Activated CD8-positive, alpha-beta memory T cell treated with anti-CD3 and anti-CD28 coated beads, Interleukin-2, amount 50 U/mL, for 1 hour (primary cell): ENCODE measurements around the gene DHFR.
"Not testable (repeated sequence)": the region's sequence is repeated elsewhere in the genome, so short reads cannot be mapped to it uniquely, and the experiment has no call there.

Source experiments
- DNase-seq: peaks from one replicate; pipeline ENCODE4 v3.0.0-alpha.2; 2020; ENCODE audit errors: extremely low read depth

Gene DHFR

DNA sequence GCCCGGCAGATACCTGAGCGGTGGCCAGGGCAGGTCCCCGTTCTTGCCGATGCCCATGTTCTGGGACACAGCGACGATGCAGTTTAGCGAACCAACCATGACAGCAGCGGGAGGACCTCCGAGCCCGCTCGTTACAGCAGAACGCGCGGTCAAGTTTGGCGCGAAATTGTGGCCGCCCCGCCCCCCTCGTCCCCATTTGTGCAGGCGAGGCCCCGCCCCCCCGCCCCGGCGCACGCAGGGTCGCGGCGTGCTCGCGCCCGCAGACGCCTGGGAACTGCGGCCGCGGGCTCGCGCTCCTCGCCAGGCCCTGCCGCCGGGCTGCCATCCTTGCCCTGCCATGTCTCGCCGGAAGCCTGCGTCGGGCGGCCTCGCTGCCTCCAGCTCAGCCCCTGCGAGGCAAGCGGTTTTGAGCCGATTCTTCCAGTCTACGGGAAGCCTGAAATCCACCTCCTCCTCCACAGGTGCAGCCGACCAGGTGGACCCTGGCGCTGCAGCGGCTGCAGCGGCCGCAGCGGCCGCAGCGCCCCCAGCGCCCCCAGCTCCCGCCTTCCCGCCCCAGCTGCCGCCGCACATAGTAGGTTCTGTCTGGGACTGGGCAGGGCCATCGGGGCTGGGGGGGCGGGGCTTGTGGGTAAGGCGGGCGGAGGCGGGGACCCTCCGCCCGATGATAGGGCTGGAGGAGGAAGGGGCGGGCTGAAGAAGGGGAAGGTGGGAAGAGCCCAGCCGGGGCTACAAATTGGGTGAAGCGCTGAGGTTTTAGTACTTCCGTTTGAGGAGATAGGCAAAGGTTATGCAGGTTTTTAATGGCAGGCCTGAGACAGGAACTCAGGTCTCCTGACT, at the start of gene DHFR, which contains the start of gene MSH3:
TSS of gene DHFR (minus strand) at position 593 of the 840 bp plus-strand sequence. CDS start at position 99, 494 bp downstream.
TSS of gene MSH3 (plus strand) at position 262 of the 840 bp plus-strand sequence. CDS start at position 338, 76 bp downstream.
- DNase-seq, result peak; percentile 68

GRCh38 chr5:80704221-80704620, 49.4 kb upstream of the DHFR start:
- DNase-seq, result no peak

DNA sequence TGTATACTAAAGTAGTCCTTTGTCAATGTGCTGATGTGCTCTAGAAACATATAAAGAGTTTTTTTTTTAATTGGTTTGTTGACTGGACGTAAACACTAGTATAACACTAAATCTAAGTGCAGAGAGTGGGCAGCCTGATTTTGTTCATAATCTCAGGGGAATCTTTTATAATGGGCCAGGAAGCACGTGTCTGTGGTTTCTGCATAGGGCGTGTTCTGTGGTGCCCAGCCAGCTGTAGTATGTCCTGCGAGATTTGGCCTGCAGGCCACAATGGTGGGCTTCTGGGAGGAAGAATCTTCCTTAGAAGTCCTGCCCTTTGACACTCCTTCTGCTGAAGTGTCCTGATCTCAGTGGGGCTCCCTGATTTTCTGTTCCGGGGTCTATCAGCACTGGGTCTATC, 49.0 kb upstream of the DHFR start:
- DNase-seq, result no peak

GRCh38 chr5:80703291-80703690, 48.5 kb upstream of the DHFR start:
- DNase-seq, result no peak

GRCh38 chr5:80701597-80701996, 46.8 kb upstream of the DHFR start:
- no peak for DNase-seq

- no peak for DNase-seq
Measured at GRCh38 chr5:80698369-80698768, 43.6 kb upstream of the DHFR start.

DNA sequence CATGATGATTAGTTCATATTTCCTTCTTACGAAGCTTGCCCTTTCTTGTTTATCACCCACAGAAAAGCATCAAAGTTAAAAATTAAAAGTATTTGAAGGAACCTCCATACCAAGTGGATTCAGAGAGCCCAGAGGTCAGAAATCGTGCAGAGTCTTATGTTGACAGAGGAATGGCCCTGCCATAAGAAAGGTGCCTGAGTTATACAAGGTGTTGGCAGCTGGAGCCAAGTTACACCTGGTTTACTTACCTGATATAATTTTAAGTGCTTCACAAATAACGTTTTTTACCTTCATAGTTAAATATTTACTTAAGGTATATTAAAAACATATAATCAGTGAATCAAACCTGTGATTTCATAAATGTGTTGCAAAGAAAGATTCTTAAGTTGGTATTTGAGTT, 42.3 kb upstream of the DHFR start:
- no peak for DNase-seq

- DNase-seq, result no peak
Measured at GRCh38 chr5:80696450-80696849, 41.7 kb upstream of the DHFR start.

DNA sequence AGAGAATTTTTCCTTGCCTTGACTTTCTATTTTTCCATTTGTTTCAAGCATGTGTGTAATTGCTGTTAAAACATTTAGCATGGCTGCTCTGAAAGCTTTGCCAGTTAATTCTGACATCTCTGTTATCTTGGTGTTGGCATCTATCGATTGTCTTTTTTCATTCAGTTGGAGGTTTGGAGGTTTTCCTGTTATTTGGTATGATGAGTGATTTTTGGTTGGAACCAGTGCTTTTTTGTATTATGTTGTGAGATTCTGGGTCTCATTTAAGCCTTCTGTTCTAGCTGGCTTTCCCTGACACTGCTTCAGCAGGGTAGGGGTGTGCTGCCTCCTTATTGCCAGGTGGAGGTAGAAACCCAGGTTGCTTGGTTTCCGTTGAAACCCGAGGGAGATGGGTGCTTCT, 40.9 kb upstream of the DHFR start:
- DNase-seq, result no peak

DNA sequence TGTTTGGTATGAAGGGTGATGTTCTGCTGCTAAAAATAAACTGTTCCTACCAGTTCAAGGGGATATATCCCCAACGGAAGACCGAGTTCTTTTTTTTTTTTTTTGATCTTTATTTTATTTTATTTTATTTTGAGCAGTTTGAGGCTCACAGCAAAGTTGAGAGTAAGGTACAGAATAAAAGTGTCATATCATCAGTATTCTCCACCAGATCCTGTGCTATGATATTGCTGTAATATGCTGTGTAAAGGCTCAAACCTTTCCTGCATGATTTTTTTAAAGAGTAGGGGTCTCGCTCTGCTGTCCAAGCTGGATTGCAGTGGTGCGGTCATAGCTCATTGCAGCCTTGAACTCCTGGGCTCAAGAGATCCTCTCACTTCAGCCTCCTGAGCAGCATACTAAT, 34.8 kb upstream of the DHFR start:
- no peak for DNase-seq

GRCh38 chr5:80688648-80689420, 34.1 kb upstream of the DHFR start:
- DNase-seq, result no peak

DNA sequence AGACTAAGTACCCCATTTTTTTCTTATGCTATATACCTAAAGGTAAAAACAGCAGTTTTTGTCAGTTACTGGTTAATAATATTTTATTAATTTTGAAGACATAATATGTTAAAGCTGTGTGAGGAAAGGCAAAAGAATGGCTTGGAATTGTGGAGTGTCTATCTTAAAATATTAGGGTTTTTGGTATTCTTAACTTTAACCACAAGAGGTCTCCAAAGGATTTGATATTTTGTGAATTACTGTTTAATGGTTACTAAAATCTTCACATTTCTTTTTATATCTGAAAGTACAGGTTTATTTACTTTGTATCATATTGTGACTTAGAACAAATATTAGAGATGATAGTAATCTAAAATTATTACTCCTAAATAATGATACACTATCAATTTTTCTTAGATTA, 32.0 kb upstream of the DHFR start:
- DNase-seq, result no peak

- DNase-seq, result no peak
Measured at GRCh38 chr5:80676706-80677105, 21.9 kb upstream of the DHFR start.

DNA sequence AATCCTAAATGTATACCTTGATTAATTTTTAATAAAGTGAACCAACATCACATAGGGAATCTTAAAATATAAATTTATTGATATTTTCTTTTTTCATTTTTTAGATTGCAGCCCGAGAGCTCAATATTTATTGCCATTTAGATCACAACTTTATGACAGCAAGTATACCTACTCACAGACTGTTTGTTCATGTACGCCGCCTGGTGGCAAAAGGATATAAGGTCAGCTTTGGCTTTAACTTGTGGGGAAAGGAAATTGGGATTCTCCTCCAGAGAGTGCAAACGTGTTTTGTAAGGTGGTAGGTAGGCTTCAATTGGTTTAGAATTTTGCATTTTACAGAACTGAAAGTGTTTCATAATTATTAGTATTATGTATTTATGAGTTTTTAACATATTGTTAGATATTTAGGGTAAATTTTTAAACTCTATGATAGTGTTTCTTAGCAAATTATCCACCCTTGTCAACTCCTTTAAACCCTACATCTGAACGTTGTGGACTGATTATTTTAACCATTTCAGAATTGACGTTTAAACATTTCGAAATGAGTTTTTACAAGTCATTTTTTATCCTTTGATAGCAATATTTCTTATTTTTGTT, 17.5 kb upstream of the DHFR start:
- no peak for DNase-seq

DNA sequence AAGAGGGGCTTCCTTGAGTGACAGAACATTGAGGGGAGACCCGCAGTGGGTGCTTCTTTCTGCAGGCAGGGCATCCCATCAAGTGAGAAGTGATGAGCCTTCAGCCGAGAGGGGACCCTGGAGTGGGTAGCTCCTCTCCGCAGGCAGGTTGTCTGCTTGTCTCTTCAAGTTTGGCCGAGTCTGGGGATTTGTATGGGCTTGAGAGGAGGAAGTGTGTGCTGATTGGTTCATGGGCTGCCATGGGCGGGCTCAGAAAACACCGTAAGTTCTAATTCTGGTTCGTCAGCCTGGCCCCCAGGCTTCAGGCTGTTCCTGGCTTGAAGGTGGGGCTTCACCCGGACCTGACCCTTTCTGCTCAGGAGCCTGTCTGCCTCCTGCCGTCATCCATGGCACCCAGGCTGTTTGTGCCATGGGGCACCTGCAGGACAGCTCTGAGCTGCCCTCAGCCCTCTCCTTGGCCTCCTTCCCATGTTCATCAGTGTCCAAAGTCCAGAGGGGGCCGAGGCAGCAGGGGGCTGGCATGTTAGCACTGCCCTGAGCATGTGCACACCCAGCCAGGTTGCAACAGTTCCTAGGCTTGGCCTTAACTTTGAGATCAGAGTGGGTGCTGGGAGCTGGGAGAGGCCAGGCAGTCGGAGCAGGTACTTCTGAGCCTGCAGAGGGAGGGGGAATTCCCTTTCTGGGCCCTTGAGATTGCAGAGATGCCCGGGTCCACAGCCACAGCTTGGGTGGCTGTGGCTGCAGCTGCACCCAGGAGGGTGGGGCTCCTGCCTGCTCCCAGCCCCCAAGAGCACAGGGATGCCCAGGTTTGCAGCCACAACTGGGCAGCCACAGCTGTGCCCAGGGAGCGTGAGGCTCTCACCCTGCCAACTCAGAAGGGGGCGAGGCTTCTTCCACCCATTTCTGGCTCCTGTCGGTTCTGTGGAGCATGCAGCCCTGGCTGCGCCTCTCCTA, 13.5 kb upstream of the DHFR start:
- no peak for DNase-seq

DNA sequence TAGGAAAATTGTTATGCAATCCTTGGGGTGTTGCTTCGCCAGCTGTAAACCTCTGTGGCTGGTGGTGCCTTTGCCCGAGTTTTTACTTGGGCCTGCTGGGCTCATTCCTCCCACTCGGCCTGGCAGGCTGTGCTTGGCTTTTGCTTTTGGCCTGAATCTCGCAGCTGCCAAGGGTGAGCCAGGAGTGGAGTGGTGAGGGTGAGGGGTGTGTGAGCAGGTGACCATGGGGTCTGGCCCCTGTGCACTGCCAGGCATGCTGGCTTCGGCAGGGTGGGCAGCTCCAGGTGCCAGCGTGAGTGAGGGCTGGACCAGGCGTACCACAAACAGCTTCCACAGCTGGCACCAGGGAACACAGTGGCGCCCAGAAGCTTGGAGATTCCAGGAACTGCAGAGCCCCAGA, 12.6 kb upstream of the DHFR start:
- no peak for DNase-seq

DNA sequence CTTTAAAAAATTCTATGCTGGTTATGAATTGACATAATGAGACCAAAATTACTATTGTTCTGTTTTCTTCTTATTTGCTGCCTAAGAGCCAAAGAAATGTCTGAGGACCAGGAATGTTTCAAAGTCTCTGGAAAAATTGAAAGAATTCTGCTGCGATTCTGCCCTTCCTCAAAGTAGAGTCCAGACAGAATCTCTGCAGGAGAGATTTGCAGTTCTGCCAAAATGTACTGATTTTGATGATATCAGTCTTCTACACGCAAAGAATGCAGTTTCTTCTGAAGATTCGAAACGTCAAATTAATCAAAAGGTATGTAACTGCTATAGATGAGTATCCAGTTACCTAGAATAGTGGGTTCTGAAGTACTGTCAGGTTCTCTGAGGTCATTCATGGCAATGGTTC, 10.3 kb upstream of the DHFR start:
- DNase-seq, result no peak

DNA sequence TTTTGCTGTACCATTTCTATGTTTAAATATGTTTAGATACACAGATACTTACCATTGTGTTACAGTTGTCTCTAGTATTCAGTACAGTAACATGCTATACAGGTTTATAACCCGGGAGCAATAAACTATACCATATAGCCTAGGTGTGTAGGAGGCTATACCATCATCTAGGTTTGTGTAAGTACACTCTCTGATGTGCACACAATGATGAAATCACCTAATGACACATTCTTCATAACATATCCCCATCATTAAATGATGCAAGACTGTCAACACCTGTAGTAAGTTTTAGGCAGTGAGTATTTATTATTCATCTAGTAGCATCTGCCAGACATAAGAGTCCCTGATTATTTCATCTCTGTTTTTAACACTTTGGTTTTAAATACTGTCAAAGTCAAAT, 7.3 kb upstream of the DHFR start:
- DNase-seq, result no peak

- DNase-seq, result not testable (repeated sequence)
Measured at GRCh38 chr5:80660661-80661060, 5.9 kb upstream of the DHFR start.

DNA sequence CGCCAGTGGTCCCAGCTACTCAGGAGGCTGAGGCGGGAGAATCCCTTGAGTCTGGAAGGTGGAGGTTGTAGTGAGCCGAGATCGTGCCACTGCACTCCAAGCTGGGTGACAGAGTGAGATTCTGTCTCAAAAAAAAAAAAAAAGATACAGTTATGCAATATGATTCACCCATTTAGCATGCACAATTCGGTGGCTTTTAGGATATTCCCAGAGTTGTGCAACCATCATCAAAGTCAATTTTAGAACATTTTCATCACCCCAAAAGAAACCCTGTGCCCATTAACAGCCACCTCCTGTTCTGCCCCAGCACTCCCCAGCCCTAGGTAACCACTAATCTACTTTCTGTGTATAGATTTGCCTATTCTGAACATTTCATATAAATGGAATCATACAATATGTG, 4.3 kb upstream of the DHFR start:
- no peak for DNase-seq

GRCh38 chr5:80656425-80656824, 1.6 kb upstream of the DHFR start:
- no peak for DNase-seq
